GM18861 (cell line): Measurements from ENCODE around the gene CWC25.
"Not testable (repeated sequence)": the region's sequence is repeated elsewhere in the genome, so short reads cannot be mapped to it uniquely, and the experiment has no call there.

Source experiments
- ATAC-seq: cut with Tn5 transposase; IDR thresholded peaks from one replicate; pipeline ENCODE4 v1.9.1; 2021; ENCODE audit not compliant: unreplicated experiment

The CWC25 gene

GRCh38 chr17:38824899-38825761, at the start of gene CWC25:
Gene CWC25, minus strand, starts transcription at chr17:38825321. Its CDS starts 138 bp downstream, at chr17:38825183.
- peak; percentile 75 for ATAC-seq

DNA sequence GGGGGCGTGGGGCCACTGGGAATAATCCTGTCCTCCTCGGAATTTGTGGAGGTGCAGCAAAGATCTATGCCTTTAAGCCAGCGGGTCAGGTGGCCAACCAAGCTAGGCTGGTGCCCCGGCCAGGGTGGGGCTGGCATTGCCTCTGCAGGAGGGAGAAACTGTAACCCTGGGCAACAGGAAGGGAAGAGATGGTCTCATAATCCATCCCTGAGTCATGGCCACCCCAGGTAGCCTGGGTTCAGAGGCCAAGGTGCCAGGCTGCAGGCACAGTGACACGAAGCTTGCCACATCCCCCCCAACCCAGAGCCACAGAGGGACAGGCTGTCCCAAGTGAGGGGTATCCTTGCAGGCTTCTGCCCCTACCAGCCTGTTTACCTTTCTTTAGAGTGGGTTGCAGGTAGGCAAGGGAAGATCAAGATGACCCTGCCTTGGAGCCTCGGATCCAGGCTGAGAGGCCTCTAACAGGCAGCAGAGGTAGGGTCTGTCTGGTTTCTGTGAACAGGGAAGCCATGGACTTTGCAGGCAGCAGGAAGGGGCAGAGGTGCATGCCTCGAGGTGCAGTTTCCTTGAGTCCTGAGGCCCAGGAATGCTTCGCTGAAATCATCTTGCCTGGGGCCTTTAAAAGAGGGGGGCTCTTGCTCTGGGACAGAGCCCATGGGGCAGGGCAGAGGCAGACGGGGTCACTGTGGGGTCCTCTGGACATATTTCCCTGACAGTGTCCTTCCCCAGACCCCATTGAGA, 48.7 kb upstream of the CWC25 start:
- ATAC-seq: no peak

- ATAC-seq: no peak
Observed at GRCh38 chr17:38872671-38873385, 47.7 kb upstream of the CWC25 start.

DNA sequence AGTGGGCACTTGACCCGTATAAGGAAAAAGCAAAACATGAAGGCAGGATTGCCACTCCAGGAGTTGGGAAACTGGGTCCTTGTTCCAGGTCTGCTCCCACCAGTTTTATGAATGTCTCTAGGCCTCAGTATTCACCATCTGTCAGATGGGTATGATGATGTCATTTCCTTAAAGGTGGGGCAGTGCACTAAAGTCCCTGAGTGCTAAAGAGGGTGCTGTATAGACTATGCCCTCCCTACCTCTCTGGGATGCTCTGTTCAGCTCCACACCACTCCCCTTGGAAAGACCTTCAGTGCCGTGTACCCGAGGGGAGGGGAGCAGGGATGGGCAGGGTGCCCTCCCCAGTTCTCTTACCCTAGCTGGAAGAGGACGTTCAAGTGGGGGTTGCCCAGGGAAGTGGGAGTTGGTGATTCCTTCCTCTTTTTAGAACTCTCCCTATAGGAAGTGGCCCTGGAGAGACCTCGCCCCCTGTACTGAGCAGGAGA, 46.9 kb upstream of the CWC25 start:
- ATAC-seq: no peak

DNA sequence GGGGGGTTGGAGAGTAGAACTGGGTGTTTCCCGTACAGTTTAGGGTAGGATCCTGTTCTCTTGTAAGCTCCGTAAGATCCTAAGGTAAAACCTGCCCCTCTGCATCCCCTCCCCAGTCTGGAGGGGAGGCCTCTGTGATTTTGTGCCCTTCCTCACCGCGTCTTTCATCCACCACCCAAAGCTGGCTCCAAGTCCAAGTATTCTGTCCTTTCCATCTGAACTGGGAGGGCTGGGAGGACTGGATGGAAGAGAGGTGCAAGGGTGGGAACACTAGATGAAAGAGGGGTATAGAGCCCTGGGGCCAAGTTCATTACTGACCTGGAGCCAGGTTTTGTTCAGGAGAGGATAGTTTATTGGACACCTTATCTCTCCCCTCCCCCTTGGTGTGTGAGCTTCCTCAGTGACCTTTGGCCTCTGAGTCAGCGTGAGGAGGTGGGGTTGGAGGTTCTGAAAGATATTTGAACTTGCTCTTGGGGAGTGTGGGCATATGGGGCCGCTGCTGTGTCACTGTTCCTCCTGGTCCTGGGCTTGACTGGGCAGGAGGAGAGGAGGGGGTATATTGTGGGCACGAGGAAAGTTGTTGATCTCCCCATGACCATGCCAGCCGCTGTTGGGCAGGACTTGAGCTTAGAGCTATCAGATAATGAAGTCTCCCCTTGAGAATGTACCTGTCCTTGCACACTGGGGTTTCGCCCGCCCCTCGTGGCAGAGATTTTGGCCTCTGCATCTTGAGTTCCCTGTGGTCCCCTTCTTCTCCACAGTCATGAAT, 46.3 kb upstream of the CWC25 start:
- no peak for ATAC-seq

- ATAC-seq: no peak
Observed at GRCh38 chr17:38870259-38871165, 45.4 kb upstream of the CWC25 start.

DNA sequence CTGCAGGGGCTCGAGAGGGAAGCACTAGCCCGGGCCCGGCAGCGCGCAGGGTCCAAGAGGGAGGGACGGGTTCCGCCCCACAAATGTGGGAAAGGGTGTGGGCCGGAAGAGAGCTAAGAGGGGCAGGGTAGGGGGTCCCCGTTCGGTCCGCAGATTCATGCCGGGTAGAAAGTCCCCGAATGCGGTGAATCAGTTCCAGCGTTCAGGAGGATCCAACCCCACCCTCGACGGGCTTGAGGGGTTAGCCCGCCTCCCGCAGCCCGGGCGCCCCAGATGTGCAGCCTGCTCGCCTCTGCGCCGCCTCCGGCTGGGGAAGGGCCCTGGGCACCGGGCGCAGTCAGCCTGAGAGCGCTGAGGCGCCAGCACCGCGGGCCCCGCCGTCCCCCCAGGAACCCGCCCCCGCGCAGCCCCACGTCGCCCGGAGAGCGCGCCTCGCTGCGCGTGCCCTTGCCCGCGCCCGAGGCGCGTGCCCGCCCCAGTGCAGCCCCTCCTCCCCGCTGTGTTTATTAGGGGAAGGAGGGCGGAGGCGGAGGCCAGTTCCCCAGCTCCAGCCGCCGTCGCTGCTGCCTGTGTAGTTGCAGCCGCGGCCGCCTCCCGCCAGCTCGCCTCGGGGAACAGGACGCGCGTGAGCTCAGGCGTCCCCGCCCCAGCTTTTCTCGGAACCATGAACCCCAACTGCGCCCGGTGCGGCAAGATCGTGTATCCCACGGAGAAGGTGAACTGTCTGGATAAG, 44.6 kb upstream of the CWC25 start, which contains the start of gene LASP1:
Gene LASP1, plus strand, starts transcription at position 533 of the 733 bp plus-strand sequence. Its CDS starts 132 bp downstream, at position 665.
- ATAC-seq: peak; percentile 27

- peak; percentile 29 for ATAC-seq
Observed at GRCh38 chr17:38868817-38869525, 43.9 kb upstream of the CWC25 start.

DNA sequence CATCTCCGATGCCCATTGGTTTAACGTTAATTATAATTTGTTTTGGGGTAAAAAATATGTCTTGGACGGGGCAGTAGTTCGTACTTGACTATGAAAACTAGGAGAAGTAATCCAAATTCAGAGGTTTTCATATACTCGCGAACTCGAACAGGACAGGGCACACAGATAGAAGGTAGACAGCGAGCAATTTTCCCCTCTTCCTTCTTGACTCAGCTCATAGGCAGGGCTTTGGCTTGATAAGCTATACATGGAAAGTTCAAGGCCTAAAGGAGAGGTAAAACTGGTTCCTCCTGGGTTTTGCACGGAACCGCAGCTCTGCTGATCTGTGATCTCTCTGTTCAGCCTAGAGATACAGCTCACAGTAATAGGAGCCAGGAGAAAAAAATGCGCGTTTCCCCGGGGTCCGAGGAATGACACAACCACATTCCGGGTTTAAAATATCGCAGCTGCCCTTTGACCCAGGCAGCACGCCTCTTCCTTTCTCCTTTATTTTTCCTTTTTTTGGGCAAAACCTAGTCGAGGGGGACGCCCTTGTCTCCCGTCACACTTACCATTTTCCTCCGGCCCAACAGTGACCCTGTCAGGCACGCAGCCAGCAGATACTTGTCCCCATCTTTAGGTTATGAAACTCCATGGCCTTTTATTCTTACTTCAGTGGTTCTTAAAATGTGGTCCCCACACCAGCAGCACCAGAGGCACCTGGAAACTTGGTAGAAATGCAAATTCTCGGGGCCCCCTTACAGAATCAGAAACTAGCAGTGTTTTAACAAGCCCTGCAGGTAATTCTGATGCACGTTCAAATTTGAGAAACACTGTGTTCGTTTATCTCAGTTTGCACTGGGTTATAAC, 43.1 kb upstream of the CWC25 start:
- no peak for ATAC-seq

DNA sequence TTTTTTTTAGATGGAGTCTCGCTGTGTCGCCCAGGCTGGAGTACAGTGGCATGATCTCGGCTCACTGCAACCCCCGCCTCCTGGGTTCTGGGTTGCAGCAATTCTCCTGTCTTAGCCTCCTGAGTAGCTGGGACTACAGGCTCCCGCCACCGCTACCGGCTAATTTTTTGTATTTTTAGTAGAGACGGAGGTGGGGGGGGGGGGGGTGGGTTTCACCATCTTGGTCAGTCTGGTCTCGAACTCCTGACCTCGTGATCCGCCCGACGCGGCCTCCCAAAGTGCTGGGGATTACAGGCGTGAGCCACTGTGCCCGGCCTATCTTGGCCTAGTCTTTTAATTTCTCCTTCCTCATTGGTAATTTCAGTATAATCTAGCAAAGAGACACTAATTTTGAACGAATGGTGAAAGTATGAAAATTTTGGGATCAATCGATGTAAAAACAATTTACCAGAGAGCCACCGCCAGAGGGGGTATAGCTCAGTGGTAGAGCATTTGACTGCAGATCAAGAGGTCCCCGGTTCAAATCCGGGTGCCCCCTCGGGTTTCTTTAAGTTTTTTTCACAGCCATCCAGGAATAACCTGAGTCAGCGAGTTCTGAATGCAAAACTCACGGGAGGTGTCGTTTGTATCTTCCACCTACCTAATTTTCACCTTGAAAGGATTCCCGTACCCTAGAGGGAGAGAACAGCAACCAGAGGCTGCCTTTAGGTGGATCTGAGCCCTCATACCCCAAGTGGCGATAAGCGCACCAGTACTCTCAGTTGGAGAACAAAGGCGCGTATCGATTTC, 42.3 kb upstream of the CWC25 start:
- ATAC-seq: no peak

DNA sequence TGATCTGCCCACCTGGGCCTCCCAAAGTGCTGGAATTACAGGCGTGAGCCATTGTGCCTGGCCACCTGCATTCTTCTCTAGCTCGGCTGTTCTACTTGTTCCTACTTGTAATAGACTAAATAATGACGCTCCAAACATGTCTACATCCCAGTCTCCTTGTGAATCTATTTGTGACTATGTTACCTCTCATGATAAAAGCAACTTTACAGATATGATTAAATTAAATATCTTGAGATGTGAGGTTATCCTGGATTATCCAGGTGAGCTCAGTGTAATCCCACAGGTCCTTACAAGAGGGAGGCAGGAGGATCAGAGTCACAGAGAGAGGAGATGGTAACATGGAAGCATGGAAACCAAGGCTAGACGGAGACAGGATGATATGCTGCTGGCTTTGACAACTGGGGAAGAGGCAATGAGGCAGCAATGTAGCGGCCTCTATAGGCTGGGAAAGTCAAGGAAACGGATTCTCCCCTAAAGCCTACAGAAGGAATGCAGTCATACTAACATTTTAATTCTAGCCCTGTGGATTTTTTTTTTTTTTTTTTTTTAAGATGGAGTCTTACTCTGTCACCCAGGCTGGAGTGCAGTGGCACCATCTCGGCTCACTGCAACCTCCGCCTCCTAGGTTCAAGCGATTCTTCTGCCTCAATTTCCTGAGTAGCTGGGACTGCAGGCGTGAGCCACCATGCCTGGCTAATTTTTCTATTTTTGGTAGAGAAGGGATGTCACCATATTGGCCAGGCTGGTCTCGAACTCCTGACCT, 39.7 kb upstream of the CWC25 start:
- no peak for ATAC-seq

DNA sequence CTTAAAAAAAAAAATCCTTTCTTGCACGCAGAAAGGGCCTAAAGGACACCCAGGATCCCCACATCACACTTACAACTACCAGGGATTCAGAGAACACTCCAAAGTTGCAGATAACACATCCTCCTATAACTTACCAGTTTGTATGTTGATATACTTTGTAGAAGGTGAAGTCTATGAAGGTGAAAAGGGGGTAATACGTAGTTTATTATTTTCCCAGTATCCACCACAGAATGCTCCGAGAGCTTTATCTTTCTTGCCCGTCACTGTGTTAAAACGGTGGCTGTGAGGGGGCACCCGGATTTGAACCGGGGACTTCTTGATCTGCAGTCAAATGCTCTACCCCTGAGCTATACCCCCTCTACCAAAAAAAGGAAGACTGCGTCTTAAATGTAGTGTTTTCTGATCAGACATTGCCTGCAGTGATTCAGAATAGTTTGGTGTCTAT, 36.3 kb upstream of the CWC25 start:
- no peak for ATAC-seq

- ATAC-seq: no peak
Observed at GRCh38 chr17:38857271-38857670, 32.1 kb upstream of the CWC25 start.

- not testable (repeated sequence) for ATAC-seq
Observed at GRCh38 chr17:38855101-38855714, 30.1 kb upstream of the CWC25 start.
